Right lobe of liver (tissue), 4 donors: ENCODE measurements around the gene ZNF785.

ENCODE experiments used
- POLR2A ChIP-seq: fragments of 450-650 bp; IDR thresholded peaks from one replicate; pipeline ENCODE4 v1.6.1; 2017; ENCODE audit warnings: antibody characterized with exemption, mild to moderate bottlenecking
- TF ChIP-seq, protein P1 (sequence below), 4 donors: fragments of 200-600 bp in 3 of 4; fragments of 450-650 bp in 1 of 4; IDR thresholded peaks; one replicate each; pipeline versions ENCODE4 v1.5.1 to v1.8.0; 2016 to 2022; ENCODE audit warnings: antibody characterized with exemption in 4 of 4, mild to moderate bottlenecking in 2 of 4
- donor health status: DM: no; HTN: no; CAD: no.
- donor health status: DM: no; HTN: no; CAD: no.
- donor health status: DM: no; HTN: yes; CAD: no.

DNA sequence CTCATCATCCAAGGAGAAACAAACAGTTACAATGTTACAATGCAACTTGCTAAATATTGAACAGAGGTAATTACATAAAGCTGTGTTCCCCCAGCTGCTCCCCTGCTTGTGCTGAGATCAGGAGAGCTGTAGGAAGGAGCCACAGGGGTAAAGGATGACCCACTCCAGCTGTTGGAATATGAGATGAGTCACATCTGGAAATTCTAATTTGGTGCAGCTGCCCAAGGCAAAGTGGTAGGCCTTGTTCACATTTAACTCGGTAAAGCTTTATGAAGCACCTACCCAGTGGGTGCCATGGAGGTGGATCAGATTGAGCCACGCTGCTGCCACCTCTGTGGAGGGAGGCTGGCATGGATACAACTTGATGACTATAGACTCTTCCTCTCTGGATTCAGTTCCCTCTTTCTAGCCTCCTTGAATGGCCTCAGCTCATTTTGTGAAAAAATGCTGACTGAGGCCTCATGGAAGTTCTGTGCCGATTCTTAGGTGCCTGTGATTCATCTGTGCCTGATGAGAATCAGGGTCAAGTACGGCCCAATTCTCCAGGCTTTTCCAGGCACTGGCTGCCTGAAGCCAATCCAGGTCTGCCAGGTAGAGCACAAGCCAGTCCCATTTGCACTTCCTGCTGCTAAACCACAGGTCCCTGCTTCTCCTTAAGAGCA is 17.2 kb upstream of the ZNF785 start:
- no peak for TF ChIP-seq POLR2A
- TF ChIP-seq, protein P1, sequence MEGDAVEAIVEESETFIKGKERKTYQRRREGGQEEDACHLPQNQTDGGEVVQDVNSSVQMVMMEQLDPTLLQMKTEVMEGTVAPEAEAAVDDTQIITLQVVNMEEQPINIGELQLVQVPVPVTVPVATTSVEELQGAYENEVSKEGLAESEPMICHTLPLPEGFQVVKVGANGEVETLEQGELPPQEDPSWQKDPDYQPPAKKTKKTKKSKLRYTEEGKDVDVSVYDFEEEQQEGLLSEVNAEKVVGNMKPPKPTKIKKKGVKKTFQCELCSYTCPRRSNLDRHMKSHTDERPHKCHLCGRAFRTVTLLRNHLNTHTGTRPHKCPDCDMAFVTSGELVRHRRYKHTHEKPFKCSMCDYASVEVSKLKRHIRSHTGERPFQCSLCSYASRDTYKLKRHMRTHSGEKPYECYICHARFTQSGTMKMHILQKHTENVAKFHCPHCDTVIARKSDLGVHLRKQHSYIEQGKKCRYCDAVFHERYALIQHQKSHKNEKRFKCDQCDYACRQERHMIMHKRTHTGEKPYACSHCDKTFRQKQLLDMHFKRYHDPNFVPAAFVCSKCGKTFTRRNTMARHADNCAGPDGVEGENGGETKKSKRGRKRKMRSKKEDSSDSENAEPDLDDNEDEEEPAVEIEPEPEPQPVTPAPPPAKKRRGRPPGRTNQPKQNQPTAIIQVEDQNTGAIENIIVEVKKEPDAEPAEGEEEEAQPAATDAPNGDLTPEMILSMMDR (IDR thresholded peaks at IDR 0.05): no peak
